ENCODE measurements around the gene SLC35B2.
A peak's percentile ranks its signal among the peaks of the same experiment; 100 is the strongest.

The SLC35B2 gene

GRCh38 chr6:44266347-44266746, 9.0 kb upstream of the SLC35B2 start:
- DNase-seq, result no peak

GRCh38 chr6:44265722-44266233, 8.4 kb upstream of the SLC35B2 start:
- DNase-seq, result no peak

GRCh38 chr6:44265007-44265721, 7.8 kb upstream of the SLC35B2 start, which contains the start of gene NFKBIE:
NFKBIE (minus strand) TSS chr6:44265551; CDS start chr6:44265346, 205 bp downstream.
- DNase-seq, result peak; percentile 88

GRCh38 chr6:44264154-44265006, 7.1 kb upstream of the SLC35B2 start:
- no peak for DNase-seq

- DNase-seq, result no peak
Measured at GRCh38 chr6:44263354-44264100, 6.2 kb upstream of the SLC35B2 start.

- no peak for DNase-seq
Measured at GRCh38 chr6:44262467-44263353, 5.4 kb upstream of the SLC35B2 start.

- DNase-seq, result no peak
Measured at GRCh38 chr6:44261581-44261980, 4.3 kb upstream of the SLC35B2 start.

- no peak for DNase-seq
Measured at GRCh38 chr6:44260451-44261297, 3.3 kb upstream of the SLC35B2 start.

- no peak for DNase-seq
Measured at GRCh38 chr6:44260011-44260410, 2.7 kb upstream of the SLC35B2 start.

GRCh38 chr6:44258921-44259320, 1.6 kb upstream of the SLC35B2 start:
- no peak for DNase-seq

- no peak for DNase-seq
Measured at GRCh38 chr6:44258325-44258863, 1.1 kb upstream of the SLC35B2 start.

GRCh38 chr6:44257753-44258324, 511 bp upstream of the SLC35B2 start:
- no peak for DNase-seq

GRCh38 chr6:44256775-44257024, 628 bp downstream of the SLC35B2 start:
- DNase-seq, result no peak

GRCh38 chr6:44255871-44256774, 1.2 kb downstream of the SLC35B2 start:
- DNase-seq, result no peak

GRCh38 chr6:44255105-44255808, 2.1 kb downstream of the SLC35B2 start:
- no peak for DNase-seq

GRCh38 chr6:44254191-44255104, 2.9 kb downstream of the SLC35B2 start:
- no peak for DNase-seq

GRCh38 chr6:44253307-44254101, 3.8 kb downstream of the SLC35B2 start:
- peak; percentile 33 for DNase-seq

Data from fibroblast of skin of back (primary cell).